ENCODE results near the gene CDC42EP4.

GRCh38 chr17:73316919-73317505, 5.2 kb upstream of the CDC42EP4 start:
- TF ChIP-seq EZH2phosphoT487 (IDR thresholded peaks at IDR 0.05; ENCODE audit: low read length) (no peak), CTCF (IDR thresholded peaks at IDR 0.05; ENCODE audit: low read length) (no peak)

Data from MM.1S (cell line).